Uterus (tissue), 4 donors: ENCODE results near the gene TMEM128. TPM values are rescaled to one million over a fixed set of nuclear protein-coding genes. Genes with fewer than 3 reads are reported as not detected.

Source experiments
- DNase-seq, 2 donors: peaks; one replicate each; pipeline ENCODE4 v3.0.0-alpha.2; 2019 to 2020
- H3K27ac ChIP-seq, 2 donors: fragments of 200-600 bp; sonication (generic); 1 replicate in 1 of 2; 2 replicates in 1 of 2; pipeline ENCODE4 v1.5.1; 2016 to 2018
- H3K27me3 ChIP-seq, 2 donors: fragments of 200-600 bp; sonication (generic); one replicate each; pipeline ENCODE4 v1.5.1; 2018 to 2019; ENCODE audit warnings: control low read depth in 1 of 2
- H3K36me3 ChIP-seq, 2 donors: fragments of 200-600 bp; sonication (generic); one replicate each; pipeline ENCODE4 v1.5.1; 2019; ENCODE audit warnings: control low read depth in 1 of 2
- H3K4me1 ChIP-seq, 2 donors: fragments of 200-600 bp; sonication (generic); one replicate each; pipeline ENCODE4 v1.5.1; 2018 to 2019; ENCODE audit warnings: control low read depth in 1 of 2
- H3K4me3 ChIP-seq, 2 donors: fragments of 200-600 bp; sonication (generic); 1 replicate in 1 of 2; 2 replicates in 1 of 2; pipeline ENCODE4 v1.5.1; 2018 to 2019; ENCODE audit warnings: mild to moderate bottlenecking in 1 of 2
- H3K9me3 ChIP-seq, 2 donors: fragments of 200-600 bp; sonication (generic); one replicate each; pipeline ENCODE4 v1.5.1; 2019; ENCODE audit warnings: control low read depth in 1 of 2
- POLR2A ChIP-seq, 2 donors: fragments of 450-650 bp; IDR thresholded peaks; one replicate each; pipeline ENCODE4 v1.6.1; 2016; ENCODE audit warnings: antibody characterized with exemption in 2 of 2, mild to moderate bottlenecking in 1 of 2, moderate library complexity in 1 of 2
- intact Hi-C: fragments of 100-400 bp; cut with DNase I; formaldehyde crosslinking; loops from one replicate; pipeline ENCODE4 v1.15.1; 2023; ENCODE audit warnings: low total_unique reads
- total RNA-seq, 4 donors: library from RNA; depleted of rRNA in 3 of 4; stranded (reverse); fragments of >200 nt in 3 of 4; gene quantifications; one replicate each; pipeline versions ENCODE4 v1.1.0 to v1.2.4, GENCODE V29; 2014 to 2023
- TF ChIP-seq, protein P1 (sequence below), 4 experiments: fragments of 200-600 bp in 2 of 4; fragments of 450-650 bp in 2 of 4; sonication (generic) in 2 of 4; IDR thresholded peaks; one replicate each; pipeline ENCODE4 v1.5.1; 2016 to 2019; ENCODE audit warnings: antibody characterized with exemption in 4 of 4, mild to moderate bottlenecking in 2 of 4, moderate library complexity in 1 of 4
- donor health status: DM: yes; HTN: yes; CAD: no.

TMEM128 gene
- total RNA-seq, 4 donors from 2014 or later, result 9.4 to 43.3 (median 33.6) TPM

DNA sequence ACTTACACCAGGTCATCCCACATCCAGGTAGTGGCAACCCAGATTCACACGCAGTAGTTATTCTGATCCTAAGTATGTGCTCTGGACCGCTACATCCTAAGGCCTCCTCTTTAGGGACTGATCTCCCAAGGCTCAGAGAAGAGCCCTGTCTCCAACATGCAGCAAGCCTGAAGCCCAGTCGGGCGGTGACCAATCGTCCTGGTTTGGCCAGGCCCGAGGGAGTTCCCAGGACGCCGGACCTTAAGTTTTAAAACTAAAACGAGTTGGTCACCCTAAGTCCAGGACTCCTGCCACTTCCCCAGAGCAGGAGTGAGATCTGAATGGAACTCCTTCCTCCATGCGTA, 41.5 kb upstream of the TMEM128 start:
- H3K4me3 ChIP-seq, result peak overlapping the region; percentile 55 to 74
- H3K36me3 ChIP-seq, result no peaks in the 10 kb centered on the region
- H3K27ac ChIP-seq, result peak overlapping the region; percentile 37 to 56
- TF ChIP-seq POLR2A (IDR thresholded peaks at IDR 0.05), result no peak
- TF ChIP-seq, protein P1, sequence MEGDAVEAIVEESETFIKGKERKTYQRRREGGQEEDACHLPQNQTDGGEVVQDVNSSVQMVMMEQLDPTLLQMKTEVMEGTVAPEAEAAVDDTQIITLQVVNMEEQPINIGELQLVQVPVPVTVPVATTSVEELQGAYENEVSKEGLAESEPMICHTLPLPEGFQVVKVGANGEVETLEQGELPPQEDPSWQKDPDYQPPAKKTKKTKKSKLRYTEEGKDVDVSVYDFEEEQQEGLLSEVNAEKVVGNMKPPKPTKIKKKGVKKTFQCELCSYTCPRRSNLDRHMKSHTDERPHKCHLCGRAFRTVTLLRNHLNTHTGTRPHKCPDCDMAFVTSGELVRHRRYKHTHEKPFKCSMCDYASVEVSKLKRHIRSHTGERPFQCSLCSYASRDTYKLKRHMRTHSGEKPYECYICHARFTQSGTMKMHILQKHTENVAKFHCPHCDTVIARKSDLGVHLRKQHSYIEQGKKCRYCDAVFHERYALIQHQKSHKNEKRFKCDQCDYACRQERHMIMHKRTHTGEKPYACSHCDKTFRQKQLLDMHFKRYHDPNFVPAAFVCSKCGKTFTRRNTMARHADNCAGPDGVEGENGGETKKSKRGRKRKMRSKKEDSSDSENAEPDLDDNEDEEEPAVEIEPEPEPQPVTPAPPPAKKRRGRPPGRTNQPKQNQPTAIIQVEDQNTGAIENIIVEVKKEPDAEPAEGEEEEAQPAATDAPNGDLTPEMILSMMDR (IDR thresholded peaks at IDR 0.05), result no peak
- no peak for DNase-seq
- no peaks in the 10 kb centered on the region for H3K27me3 ChIP-seq
- H3K4me1 ChIP-seq, result peaks cover 0 to 9% of the 10 kb centered on the region in 2 donors
- intact Hi-C loops, result no loop called here
- no peaks in the 10 kb centered on the region for H3K9me3 ChIP-seq

DNA sequence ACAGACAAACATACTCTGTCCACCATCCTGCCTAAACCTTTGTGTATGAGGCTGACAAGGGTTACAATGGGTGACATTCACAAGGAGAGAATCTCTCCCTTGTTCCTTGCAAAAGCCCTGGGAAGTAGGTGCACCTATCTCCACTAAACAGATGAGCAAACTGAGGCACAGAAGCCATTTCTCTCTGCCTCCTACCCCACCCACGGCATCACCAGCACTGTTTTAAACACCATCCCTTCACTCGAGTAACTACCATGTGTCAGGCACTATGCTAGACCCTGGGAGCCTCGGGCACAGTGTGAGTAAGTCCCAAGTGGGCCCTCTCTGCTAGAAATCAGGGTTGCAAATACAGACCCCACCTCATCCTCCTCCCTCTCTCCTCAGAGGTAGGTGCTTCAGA, 41.0 kb upstream of the TMEM128 start:
- Histone ChIP-seq H3K4me1 (peaks cover 0 to 9% of the 10 kb centered on the region in 2 donors), H3K36me3 (no peaks in the 10 kb centered on the region), H3K27ac (no peak overlapping the region), H3K4me3 (peak overlapping the region; percentile 55 to 74), H3K27me3 (no peaks in the 10 kb centered on the region), H3K9me3 (no peaks in the 10 kb centered on the region)
- TF ChIP-seq, protein P1 (IDR thresholded peaks at IDR 0.05), result no peak
- no peak for TF ChIP-seq POLR2A (IDR thresholded peaks at IDR 0.05)
- intact Hi-C loops, result no loop called here
- no peak for DNase-seq

DNA sequence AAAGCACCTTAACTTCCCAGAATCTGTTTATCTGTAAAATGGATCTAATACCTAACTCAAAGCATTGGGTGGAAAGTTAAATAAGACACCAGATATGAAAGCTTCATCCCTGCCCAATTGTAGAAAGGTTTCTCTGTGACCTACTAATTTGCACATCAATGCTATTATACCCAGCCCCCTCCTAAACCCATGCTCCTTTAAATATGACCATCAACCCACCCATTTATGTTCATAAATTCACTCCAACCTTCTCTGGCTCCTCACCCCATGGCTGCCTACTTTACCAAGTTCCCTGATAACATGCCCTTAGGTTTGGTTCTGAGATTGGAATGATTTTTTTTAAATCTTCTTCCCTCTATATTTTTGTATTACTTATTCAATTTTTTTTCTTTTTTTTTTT, 40.1 kb upstream of the TMEM128 start:
- TF ChIP-seq, protein P1 (IDR thresholded peaks at IDR 0.05), result no peak
- no peak for TF ChIP-seq POLR2A (IDR thresholded peaks at IDR 0.05)
- H3K36me3 ChIP-seq, result no peaks in the 10 kb centered on the region
- intact Hi-C loops, result no loop called here

DNA sequence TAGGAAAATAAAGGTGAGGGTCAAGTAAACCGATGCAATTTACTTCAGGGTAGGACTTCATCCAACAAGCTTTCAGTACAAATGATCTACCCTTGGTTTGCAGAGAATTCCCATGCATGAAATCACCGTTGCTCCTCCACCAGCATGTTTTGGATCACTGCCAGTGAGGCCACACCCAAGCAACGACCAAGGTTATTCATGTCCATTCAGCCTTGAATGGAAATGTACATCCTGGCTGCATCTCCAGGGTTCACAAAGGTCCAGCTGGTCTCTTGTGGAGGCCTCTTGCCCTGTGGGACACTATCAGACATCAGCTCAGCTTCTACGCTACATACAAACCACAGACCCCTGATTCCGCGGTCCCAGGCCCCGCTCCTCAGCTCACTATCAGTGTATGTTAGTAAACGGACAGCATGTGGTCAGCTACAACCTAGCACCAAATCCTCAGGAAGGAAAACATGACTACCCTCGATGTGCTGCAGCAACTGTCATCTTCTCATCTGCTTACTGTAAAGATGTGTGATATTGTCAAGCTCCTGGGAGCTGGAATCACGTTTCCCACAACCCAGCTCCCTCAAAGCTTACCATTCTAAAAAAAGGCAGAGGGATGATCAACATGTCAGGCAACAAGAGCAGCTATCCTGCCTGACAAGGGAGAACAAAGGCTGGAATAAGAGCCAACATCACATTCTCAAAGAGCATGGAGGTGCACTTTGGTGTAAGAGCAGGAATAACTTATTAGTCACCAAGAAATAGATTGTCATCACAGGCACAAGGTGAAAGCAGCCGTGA, 37.0 kb upstream of the TMEM128 start:
- Histone ChIP-seq H3K4me1 (peaks cover 0 to 9% of the 10 kb centered on the region in 2 donors), H3K27me3 (no peaks in the 10 kb centered on the region), H3K27ac (no peak overlapping the region), H3K9me3 (no peaks in the 10 kb centered on the region), H3K4me3 (no peak overlapping the region), H3K36me3 (no peaks in the 10 kb centered on the region)
- TF ChIP-seq POLR2A (IDR thresholded peaks at IDR 0.05), result no peak
- TF ChIP-seq, protein P1 (IDR thresholded peaks at IDR 0.05), result no peak
- no peak for DNase-seq
- intact Hi-C loops, result no loop called here

More for the DNA sequence above, 40.1 kb upstream of the TMEM128 start:
- Histone ChIP-seq H3K27ac (no peak overlapping the region), H3K27me3 (no peaks in the 10 kb centered on the region), H3K9me3 (no peaks in the 10 kb centered on the region), H3K4me3 (no peak overlapping the region), H3K4me1 (peaks cover 0 to 9% of the 10 kb centered on the region in 2 donors)
- no peak for DNase-seq

DNA sequence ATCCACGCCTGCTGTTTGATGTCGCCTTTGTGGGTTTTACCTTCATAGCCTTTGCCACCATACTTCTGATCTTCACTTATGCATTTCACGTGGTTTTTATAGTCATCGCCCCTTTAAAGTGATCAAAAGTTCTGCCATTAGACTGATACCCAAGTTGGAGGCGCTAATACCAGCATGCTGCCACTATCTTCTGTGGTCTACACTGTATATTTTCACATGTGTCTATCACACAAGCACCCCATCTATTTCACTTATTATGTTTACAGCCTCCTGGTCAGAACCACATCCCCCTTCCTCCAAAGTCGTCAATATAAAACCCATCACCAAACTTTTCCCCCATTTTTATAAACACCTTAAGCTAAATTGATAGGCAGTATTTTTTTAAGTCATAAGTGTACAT, 33.8 kb upstream of the TMEM128 start:
- intact Hi-C loops, result no loop called here
- Histone ChIP-seq H3K27ac (no peak overlapping the region), H3K4me1 (no peaks in the 10 kb centered on the region), H3K27me3 (no peaks in the 10 kb centered on the region), H3K36me3 (no peaks in the 10 kb centered on the region), H3K4me3 (no peak overlapping the region), H3K9me3 (no peaks in the 10 kb centered on the region)
- TF ChIP-seq, protein P1 (IDR thresholded peaks at IDR 0.05), result no peak
- no peak for TF ChIP-seq POLR2A (IDR thresholded peaks at IDR 0.05)
- no peak for DNase-seq
